ENCODE data around the gene TMCO1.
"Not testable (repeated sequence)": the region's sequence is repeated elsewhere in the genome, so short reads cannot be mapped to it uniquely, and the experiment has no call there.

The TMCO1 gene

DNA sequence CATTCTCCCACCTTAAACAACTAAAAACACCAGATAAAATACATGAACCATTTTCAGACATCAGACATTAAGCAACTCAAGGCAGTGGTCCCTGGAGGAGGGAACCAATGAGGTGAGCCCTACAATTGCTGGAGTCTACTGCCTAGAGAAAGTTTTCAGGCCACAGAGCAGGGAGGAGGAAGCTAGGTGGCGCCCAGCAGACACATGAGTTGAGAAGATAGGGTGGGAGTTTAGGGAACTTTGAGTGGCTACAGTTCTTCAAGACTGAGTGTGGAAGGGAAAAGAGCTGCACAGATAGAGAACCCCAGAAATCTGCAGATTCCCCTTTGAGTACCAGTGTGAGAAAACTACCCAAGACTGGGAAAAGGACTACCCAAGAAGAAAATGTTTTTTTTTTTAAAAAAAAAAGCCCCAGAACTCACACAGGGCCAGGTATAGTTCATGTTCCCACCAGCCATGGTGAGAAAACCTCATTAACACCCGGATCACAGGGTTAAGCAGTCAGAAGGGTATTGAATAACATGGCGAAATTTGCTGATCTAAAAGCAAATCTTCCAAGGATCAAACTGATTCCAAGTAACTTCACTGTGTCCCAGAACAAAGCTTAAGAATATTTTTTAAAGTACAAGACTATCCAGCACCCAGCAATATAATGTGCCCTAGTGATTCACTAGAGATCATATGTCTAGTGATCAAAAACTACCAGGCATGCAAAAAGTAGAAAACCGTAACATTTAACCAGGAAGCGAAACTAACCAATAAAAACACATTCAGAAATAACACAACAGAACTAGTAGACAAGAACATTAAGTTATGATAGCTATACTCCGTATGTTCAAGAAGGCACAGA lies 82.3 kb downstream of the TMCO1 start:
- no peak for DNase-seq (ENCODE audit: low spot score)

DNA sequence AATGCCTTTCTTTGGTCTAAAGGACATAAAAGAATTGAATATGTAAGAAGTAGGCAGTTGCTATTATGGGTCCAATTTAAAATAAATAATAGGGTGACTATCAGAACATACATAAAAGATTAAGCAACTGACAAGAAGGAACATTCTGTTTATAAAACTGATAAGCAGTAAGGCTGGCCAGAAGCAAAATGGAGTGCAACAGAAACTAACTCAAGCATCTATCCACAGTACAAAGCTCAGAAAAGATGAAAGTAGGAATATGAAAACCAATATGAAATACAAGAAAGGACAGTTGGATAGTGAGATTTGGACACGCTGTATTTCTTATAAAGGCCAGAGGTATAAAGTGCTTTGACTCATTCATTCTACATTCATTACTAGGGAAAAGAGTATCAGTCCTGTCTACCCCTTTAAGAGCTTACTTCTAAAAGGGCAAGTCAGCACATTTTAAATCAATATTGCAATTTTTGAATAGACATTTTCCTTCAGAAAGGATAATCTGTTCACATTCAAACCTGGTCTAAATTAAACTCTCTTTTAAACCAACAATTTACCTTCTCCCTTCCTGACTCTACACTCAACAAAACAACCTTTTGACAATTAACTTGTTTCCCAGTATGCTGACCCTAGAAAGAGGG lies 84.7 kb downstream of the TMCO1 start:
- no peak for DNase-seq (ENCODE audit: low spot score)

DNA sequence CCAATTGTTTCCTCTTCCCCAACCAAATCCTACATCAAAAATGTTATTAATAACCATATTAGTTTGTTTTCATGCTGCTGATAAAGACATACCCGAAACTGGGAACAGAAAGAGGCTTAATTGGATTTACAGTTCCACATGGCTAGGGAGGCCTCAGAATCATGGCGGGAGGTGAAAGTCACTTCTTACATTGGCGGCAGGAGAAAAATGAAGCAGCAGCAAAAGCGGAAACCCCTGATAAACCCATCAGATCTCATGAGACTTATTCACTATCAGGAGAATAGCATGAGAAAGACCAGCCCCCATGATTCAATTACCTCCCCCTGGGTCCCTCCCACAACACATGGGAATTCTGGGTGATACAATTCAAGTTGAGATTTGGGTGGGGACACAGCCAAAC lies 87.9 kb downstream of the TMCO1 start:
- DNase-seq (ENCODE audit: low spot score) = not testable (repeated sequence)

DNA sequence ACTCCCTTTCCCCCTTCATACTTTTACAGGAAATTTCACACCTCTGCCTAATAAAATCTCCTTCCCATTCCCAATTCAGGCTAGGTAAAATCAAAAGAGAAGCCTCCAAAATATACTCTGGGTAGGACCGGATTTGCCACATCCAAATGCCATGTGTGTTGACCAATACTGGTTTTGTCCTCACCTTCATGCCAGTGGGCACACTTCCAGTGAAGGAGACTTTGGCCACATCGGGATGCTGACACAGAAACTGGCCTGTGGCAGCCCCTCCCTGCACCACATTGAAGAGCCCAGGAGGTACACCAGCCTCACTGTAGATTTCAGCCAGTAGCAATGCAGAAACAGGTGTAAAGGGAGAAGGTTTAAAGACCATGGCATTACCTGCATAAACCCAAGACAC lies 88.4 kb downstream of the TMCO1 start:
- no peak for DNase-seq (ENCODE audit: low spot score)

DNA sequence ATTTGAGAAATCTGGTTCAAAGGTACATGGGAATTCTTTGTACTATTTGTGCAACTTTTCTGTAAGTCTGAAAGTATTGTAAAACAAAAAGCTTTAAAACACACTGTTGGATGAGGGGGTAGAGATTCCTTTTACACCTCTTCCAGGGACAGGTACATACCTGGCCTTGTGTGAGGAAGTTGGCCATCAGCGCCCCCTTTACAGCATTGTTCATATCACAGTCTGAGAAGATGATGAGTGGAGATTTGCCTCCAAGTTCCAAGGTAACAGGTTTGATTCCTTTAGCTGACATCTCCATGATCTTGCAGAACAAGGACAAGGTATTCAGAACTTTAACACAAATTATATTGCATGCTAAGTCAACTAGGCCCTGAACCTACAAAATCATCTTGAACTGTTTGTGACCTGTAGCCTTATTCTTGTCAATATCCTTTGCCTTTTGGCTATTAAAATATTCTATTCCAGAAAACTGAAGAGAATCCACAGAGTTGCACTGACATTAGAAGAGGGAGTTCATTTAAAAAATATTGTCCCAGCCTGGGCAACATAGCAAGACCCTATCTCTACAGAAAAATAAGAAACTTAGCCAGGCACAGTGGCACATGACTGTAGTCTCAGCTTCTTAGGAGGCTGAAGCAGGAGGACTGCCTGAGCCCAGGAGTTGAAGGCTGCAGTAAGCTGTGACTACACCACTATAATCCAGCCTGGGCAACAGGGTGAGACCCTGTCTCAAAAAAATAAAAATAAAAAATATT lies 89.2 kb downstream of the TMCO1 start:
- DNase-seq (ENCODE audit: low spot score) = no peak

DNA sequence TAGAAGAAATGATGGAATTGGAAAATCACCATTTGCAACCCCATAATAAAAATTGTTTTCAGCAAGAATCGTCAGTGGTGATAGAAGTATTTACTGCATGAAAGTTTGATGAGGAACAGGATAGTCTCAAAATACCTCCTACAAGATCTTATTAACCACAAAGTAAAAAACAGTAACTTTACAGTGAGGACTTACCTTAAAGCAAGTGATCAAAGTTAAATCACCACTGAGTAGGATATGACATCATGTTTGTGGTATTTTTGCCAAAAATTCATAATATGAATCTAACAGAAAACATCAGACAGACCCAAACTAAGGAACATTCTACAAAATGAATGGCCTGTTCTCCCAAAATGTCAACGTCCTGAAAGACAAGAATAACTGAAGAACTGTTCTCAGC lies 90.2 kb downstream of the TMCO1 start:
- no peak for DNase-seq (ENCODE audit: low spot score)
